BJ (cell line): Measurements from ENCODE around the gene TDG. TPM values are rescaled to one million over a fixed set of nuclear protein-coding genes. Genes with fewer than 3 reads are reported as not detected.

ENCODE experiments used
- CTCF ChIA-PET: fragments of 350-600 bp; formaldehyde crosslinking; extraction: SDS; loops from one replicate; lab custom pipeline; 2021; ENCODE audit warnings: antibody characterized with exemption, inconsistent platforms; lab: Yijun Ruan, JAX
- POLR2A ChIA-PET: fragments of 300-600 bp; sonication (Branson Sonifier 250); formaldehyde crosslinking; extraction: SDS; loops from one replicate; lab custom pipeline; 2021; ENCODE audit warnings: antibody characterized with exemption; lab: Charles Lee
- DNase-seq: peaks from one replicate; pipeline ENCODE4 v3.0.0-alpha.2; 2011; ENCODE audit warnings: low read depth
- H3K27me3 ChIP-seq: 2 replicates; pipeline ENCODE4 v1.6.0; 2011; ENCODE audit warnings: low read length; ENCODE audit not compliant: control insufficient read depth, insufficient read depth
- H3K36me3 ChIP-seq: 2 replicates; pipeline ENCODE4 v1.5.1; 2011; ENCODE audit warnings: low read length; ENCODE audit not compliant: control insufficient read depth, insufficient read depth
- H3K4me3 ChIP-seq: 2 replicates; pipeline ENCODE4 v1.5.1; 2011; ENCODE audit warnings: low read depth, mild to moderate bottlenecking, control low read depth, low read length
- polyA plus RNA-seq: library from polyadenylated mRNA; depleted of rRNA; stranded (reverse); fragments of >200 nt; gene quantifications from 2 replicates; pipeline ENCODE4 v1.2.3, GENCODE V29; 2011
- TF ChIP-seq, protein P1 (sequence below): IDR thresholded peaks from 2 replicates; pipeline ENCODE4 v1.5.1; 2011; ENCODE audit warnings: low read depth, mild to moderate bottlenecking, control low read depth, inconsistent platforms, low read length, moderate library complexity; ENCODE audit not compliant: insufficient read depth

TDG gene
- polyA plus RNA-seq, 1 experiment: 10.4 TPM

DNA sequence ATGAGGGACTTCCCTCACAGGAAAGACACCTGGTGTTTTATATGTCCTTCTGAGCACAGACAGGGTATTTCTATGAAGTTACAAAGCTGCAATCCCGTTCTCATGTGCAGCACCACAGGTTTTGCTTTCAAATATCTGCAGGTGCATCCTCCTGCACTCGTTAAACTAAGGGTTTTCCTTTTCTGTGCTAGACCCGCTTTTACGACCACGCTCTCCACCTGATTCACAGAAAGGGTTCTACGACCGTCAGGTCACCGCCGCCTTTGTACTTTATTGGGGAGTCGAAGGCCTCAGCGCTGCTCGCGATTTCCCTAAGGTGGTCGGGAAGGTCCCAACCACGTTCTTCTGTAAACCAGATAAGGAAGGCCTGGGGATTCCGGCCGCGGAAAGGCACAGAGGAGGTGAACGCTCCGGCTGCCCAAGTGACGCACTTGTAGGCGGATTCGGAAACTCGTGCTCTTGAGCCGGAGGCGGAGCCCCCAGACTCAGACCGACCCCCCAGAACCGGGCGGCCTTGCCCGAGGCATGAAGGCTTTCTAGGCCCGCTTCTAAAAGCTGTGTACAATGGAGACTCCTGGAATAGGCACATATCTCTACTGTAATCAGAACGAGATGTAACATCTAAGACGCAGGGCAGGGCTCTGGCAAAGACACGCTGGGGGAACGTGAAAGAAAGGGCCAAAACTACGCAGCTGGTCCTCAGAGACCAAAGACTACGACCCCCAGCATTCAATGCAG lies 36.5 kb upstream of the TDG start:
- TF ChIP-seq, protein P1, sequence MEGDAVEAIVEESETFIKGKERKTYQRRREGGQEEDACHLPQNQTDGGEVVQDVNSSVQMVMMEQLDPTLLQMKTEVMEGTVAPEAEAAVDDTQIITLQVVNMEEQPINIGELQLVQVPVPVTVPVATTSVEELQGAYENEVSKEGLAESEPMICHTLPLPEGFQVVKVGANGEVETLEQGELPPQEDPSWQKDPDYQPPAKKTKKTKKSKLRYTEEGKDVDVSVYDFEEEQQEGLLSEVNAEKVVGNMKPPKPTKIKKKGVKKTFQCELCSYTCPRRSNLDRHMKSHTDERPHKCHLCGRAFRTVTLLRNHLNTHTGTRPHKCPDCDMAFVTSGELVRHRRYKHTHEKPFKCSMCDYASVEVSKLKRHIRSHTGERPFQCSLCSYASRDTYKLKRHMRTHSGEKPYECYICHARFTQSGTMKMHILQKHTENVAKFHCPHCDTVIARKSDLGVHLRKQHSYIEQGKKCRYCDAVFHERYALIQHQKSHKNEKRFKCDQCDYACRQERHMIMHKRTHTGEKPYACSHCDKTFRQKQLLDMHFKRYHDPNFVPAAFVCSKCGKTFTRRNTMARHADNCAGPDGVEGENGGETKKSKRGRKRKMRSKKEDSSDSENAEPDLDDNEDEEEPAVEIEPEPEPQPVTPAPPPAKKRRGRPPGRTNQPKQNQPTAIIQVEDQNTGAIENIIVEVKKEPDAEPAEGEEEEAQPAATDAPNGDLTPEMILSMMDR: no peak
- peak overlapping the region; percentile 48 for H3K4me3 ChIP-seq
- DNase-seq: no peak
- ChIA-PET CTCF (interaction anchor here (0.9 to 1.9 kb wide), 3 partner anchors 45 to 158 kb away, joined by 3 to 8 read pairs (median 3); no protein-coding TSS in a partner anchor), POLR2A (interaction anchor here (0.6 to 1.5 kb wide), 4 partner anchors 16 to 36 kb away, joined by 3 to 7 read pairs (median 4); partner anchors contain the start of gene TDG)
- peaks cover 2% of the 10 kb centered on the region for H3K36me3 ChIP-seq
- H3K27me3 ChIP-seq: no peaks in the 10 kb centered on the region

DNA sequence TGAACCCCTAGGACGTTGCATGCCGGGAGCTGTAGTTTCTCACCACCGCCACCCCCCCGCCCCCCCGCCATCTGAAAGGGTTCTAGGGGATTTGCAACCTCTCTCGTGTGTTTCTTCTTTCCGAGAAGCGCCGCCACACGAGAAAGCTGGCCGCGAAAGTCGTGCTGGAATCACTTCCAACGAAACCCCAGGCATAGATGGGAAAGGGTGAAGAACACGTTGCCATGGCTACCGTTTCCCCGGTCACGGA lies 36.0 kb upstream of the TDG start:
- DNase-seq: no peak
- H3K27me3 ChIP-seq: no peaks in the 10 kb centered on the region
- TF ChIP-seq, protein P1: no peak
- peaks cover 4% of the 10 kb centered on the region for H3K36me3 ChIP-seq
- ChIA-PET CTCF (interaction anchor here (0.9 to 1.9 kb wide), 3 partner anchors 45 to 159 kb away, joined by 3 to 8 read pairs (median 3); no protein-coding TSS in a partner anchor), POLR2A (interaction anchor here (0.6 to 1.5 kb wide), 4 partner anchors 16 to 36 kb away, joined by 3 to 7 read pairs (median 4); partner anchors contain the start of gene TDG)
- peak overlapping the region; percentile 48 for H3K4me3 ChIP-seq

DNA sequence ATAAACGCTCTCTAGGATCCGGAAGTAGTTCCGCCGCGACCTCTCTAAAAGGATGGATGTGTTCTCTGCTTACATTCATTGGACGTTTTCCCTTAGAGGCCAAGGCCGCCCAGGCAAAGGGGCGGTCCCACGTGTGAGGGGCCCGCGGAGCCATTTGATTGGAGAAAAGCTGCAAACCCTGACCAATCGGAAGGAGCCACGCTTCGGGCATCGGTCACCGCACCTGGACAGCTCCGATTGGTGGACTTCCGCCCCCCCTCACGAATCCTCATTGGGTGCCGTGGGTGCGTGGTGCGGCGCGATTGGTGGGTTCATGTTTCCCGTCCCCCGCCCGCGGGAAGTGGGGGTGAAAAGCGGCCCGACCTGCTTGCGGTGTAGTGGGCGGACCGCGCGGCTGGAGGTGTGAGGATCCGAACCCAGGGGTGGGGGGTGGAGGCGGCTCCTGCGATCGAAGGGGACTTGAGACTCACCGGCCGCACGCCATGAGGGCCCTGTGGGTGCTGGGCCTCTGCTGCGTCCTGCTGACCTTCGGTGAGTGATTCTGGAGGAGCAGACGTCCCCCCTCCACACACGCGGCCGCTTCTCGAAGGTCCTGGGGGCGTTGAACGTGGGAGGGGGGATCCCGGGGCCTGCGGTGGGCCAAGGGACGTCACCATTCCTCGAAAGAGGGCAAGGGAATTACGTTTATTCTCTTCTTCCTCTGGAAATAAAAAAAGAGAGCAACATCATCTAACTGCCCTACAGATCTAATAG lies 35.5 kb upstream of the TDG start, which contains the start of gene HSP90B1:
Gene HSP90B1, plus strand, starts transcription at position 377 of the 753 bp plus-strand sequence. Its CDS starts 106 bp downstream, at position 483.
- DNase-seq: peak; percentile 99
- Histone ChIP-seq H3K4me3 (peak within 1 kb of the TSS; percentile 95), H3K27me3 (no peaks in the 10 kb centered on the region), H3K36me3 (peaks cover 4% of the 10 kb centered on the region)
- ChIA-PET POLR2A (interaction anchor here (0.6 to 1.5 kb wide), 4 partner anchors 15 to 35 kb away, joined by 3 to 5 read pairs (median 3); partner anchors contain the start of gene TDG), CTCF (interaction anchor here (0.9 to 1.9 kb wide), 3 partner anchors 46 to 159 kb away, joined by 3 to 8 read pairs (median 3); no protein-coding TSS in a partner anchor)
- TF ChIP-seq, protein P1: no peak

DNA sequence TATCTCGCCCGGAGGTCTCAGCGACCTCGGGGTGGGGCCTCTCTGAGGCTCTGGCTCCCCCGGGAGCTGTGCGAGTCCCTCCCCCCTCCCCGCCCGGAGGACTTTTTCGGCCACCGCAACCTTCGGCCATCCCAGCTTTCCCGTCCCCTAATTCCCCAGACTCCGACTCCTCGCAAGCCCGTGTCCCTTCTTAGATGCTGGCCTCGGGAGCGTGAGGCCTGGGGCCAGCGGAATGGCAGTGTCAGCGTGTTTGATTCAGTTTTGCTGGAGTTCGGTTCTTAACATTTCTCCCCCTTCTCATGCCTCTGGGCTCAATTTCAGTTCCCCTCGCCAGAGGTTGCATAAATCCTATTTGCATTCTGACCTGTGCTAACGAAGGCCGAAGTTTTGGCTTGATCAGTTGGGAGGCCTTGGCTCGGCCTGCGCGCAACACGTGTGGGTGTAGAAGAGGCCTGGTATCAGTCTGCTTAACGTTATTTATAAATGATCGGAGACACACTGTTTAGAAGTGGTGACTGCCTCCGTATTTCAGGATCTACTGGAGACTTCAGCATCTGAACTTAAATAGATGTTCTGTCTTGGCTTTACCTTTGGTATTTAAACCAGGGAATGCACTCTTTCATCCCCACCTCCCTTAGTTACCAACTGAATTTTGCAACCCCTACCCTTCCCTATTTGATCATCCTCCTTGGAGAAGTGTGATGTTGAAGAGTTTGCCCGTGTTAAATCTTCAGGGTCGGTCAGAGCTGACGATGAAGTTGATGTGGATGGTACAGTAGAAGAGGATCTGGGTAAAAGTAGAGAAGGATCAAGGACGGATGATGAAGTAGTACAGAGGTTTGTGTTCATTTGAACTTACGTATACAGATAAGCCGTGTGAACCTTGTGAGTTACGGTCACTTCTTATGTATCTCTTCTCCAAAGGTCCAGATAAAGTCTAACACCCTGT lies 34.6 kb upstream of the TDG start:
- TF ChIP-seq, protein P1: no peak
- Histone ChIP-seq H3K27me3 (no peaks in the 10 kb centered on the region), H3K4me3 (peak overlapping the region; percentile 95), H3K36me3 (peaks cover 4% of the 10 kb centered on the region)
- ChIA-PET POLR2A (no interaction called here), CTCF (interaction anchor here (1.9 kb wide), 1 partner anchor 47 kb away, joined by 8 read pairs; no protein-coding TSS in a partner anchor)
- no peak for DNase-seq
